H1 (cell line): Measurements from ENCODE around the gene HKDC1. TPM values are rescaled to one million over a fixed set of nuclear protein-coding genes. Genes with fewer than 3 reads are reported as not detected.

Experiments used
- CTCF ChIA-PET: fragments of 300-600 bp; sonication (Branson Sonifier 250); formaldehyde crosslinking; loops from one replicate; lab custom pipeline; 2021; ENCODE audit not compliant: partially characterized antibody; lab: Charles Lee
- POLR2A ChIA-PET: fragments of 300-600 bp; sonication (Branson Sonifier 250); formaldehyde crosslinking; loops from one replicate; lab custom pipeline; 2021; ENCODE audit warnings: inconsistent platforms; ENCODE audit not compliant: partially characterized antibody; lab: Charles Lee
- DNase-seq, 2 experiments: peaks; one replicate each; pipeline versions ENCODE4 v3.0.0 to v3.0.0-alpha.2; 2010 to 2022; ENCODE audit warnings: low spot score in 2 of 2, low read depth in 1 of 2, mixed read lengths in 1 of 2
- FAIRE-seq: peaks from 2 replicates; lab custom pipeline; 2011; peaks lifted over from hg19 to GRCh38; lab: Jason Lieb, UNC
- H2AFZ ChIP-seq: 2 replicates; pipeline ENCODE4 v1.8.1; 2012; ENCODE audit warnings: low read length, inconsistent platforms
- H2AK5ac ChIP-seq: 2 replicates; pipeline ENCODE4 v1.6.1; 2013; ENCODE audit warnings: low read depth, low read length
- H2BK120ac ChIP-seq: replicated peaks from 2 replicates; pipeline ENCODE3; 2013; ENCODE audit warnings: low read depth, low read length, inconsistent platforms
- H2BK12ac ChIP-seq: 2 replicates; pipeline ENCODE4 v1.6.1; 2013; ENCODE audit warnings: low read depth, low read length
- H2BK15ac ChIP-seq: 2 replicates; pipeline ENCODE4 v1.6.1; 2013; ENCODE audit warnings: low read length
- H2BK20ac ChIP-seq: 2 replicates; pipeline ENCODE4 v1.6.1; 2013; ENCODE audit warnings: low read length
- H2BK5ac ChIP-seq: 2 replicates; pipeline ENCODE4 v1.6.1; 2013; ENCODE audit warnings: low read depth, low read length
- H3K14ac ChIP-seq: 2 replicates; pipeline ENCODE4 v1.6.1; 2013; ENCODE audit warnings: inconsistent platforms; ENCODE audit not compliant: insufficient read length
- H3K18ac ChIP-seq: 2 replicates; pipeline ENCODE4 v1.6.1; 2013; ENCODE audit warnings: low read length; ENCODE audit errors: extremely low read depth
- H3K23ac ChIP-seq: 2 replicates; pipeline ENCODE4 v1.6.1; 2013; ENCODE audit warnings: inconsistent platforms; ENCODE audit not compliant: insufficient read length
- H3K23me2 ChIP-seq: 2 replicates; pipeline ENCODE4 v1.6.1; 2013; ENCODE audit warnings: low read depth, low read length
- H3K27ac ChIP-seq: 2 replicates; pipeline ENCODE4 v1.6.1; 2011; ENCODE audit warnings: low read depth, low read length, inconsistent platforms
- H3K27me3 ChIP-seq, 4 experiments: replicated peaks in 1 of 4; 1 replicate in 1 of 4; 2 replicates in 3 of 4; pipeline versions ENCODE4 v1.6.1 to v1.8.1; 2011 to 2013; ENCODE audit warnings: low read length in 3 of 4, mild to moderate bottlenecking in 3 of 4, inconsistent platforms in 2 of 4, mixed read lengths in 2 of 4, moderate library complexity in 1 of 4; ENCODE audit not compliant: control insufficient read depth in 3 of 4, insufficient read depth in 3 of 4; ENCODE audit errors: extremely low read depth in 1 of 4
- H3K36me3 ChIP-seq, 4 experiments: 2 replicates each; pipeline versions ENCODE4 v1.6.1 to v1.8.1; 2011 to 2013; ENCODE audit warnings: mild to moderate bottlenecking in 4 of 4, low read length in 3 of 4, moderate library complexity in 2 of 4, control low read depth in 1 of 4, inconsistent platforms in 1 of 4; ENCODE audit not compliant: insufficient read depth in 4 of 4, control insufficient read depth in 2 of 4
- H3K4ac ChIP-seq: replicated peaks from 2 replicates; pipeline ENCODE3; 2013; ENCODE audit warnings: low read length, low read depth, mixed read lengths, inconsistent platforms; ENCODE audit not compliant: insufficient read length
- H3K4me1 ChIP-seq, 4 experiments: replicated peaks in 1 of 4; 1 replicate in 1 of 4; 2 replicates in 3 of 4; pipeline versions ENCODE4 v1.6.1 to v1.8.1; 2011 to 2013; ENCODE audit warnings: low read length in 3 of 4, inconsistent platforms in 2 of 4, mixed read lengths in 1 of 4; ENCODE audit not compliant: insufficient read depth in 4 of 4, control insufficient read depth in 3 of 4
- H3K4me2 ChIP-seq, 2 experiments: 2 replicates each; pipeline versions ENCODE4 v1.6.1 to v1.8.1; 2011 to 2013; ENCODE audit warnings: low read depth in 2 of 2, low read length in 2 of 2, control low read depth in 1 of 2, inconsistent platforms in 1 of 2, mild to moderate bottlenecking in 1 of 2; ENCODE audit not compliant: insufficient read depth in 1 of 2
- H3K4me3 ChIP-seq, 4 experiments: fragments of 200-600, 300-600 bp in 1 of 4; sonication (generic), shearing (Covaris generic), sonication (Bioruptor Twin) in 1 of 4; 2 replicates each; pipeline versions ENCODE4 v1.5.1 to v1.8.1; 2011 to 2016; ENCODE audit warnings: low read length in 4 of 4, low read depth in 3 of 4, control low read depth in 2 of 4, inconsistent platforms in 2 of 4, mild to moderate bottlenecking in 2 of 4, mixed read lengths in 1 of 4, moderate library complexity in 1 of 4; ENCODE audit not compliant: insufficient read depth in 2 of 4; ENCODE audit errors: extremely low read depth in 1 of 4
- H3K56ac ChIP-seq: replicated peaks from 2 replicates; pipeline ENCODE3; 2013; ENCODE audit warnings: low read depth, mild to moderate bottlenecking, mixed read lengths, low read length, inconsistent platforms; ENCODE audit not compliant: insufficient read length
- H3K79me1 ChIP-seq: 2 replicates; pipeline ENCODE4 v1.6.1; 2013; ENCODE audit warnings: low read depth, low read length, control low read depth
- H3K79me2 ChIP-seq, 2 experiments: 2 replicates each; pipeline versions ENCODE4 v1.6.1 to v1.8.1; 2012 to 2013; ENCODE audit warnings: low read length in 2 of 2, mild to moderate bottlenecking in 2 of 2, inconsistent platforms in 1 of 2; ENCODE audit not compliant: insufficient read depth in 2 of 2, control insufficient read depth in 1 of 2
- H3K9ac ChIP-seq, 4 experiments: replicated peaks in 1 of 4; 1 replicate in 1 of 4; 2 replicates in 3 of 4; pipeline versions ENCODE4 v1.6.1 to v1.8.1; 2011 to 2013; ENCODE audit warnings: low read depth in 3 of 4, low read length in 3 of 4, control low read depth in 2 of 4, mild to moderate bottlenecking in 2 of 4, moderate library complexity in 2 of 4, inconsistent platforms in 1 of 4; ENCODE audit errors: extremely low read depth in 1 of 4
- H3K9me3 ChIP-seq, 2 experiments: 2 replicates each; pipeline versions ENCODE4 v1.6.1 to v1.8.1; 2012 to 2013; ENCODE audit warnings: mild to moderate bottlenecking in 2 of 2, moderate library complexity in 2 of 2, control low read depth in 1 of 2, inconsistent platforms in 1 of 2, low read depth in 1 of 2, low read length in 1 of 2, mixed read lengths in 1 of 2; ENCODE audit not compliant: insufficient read depth in 2 of 2
- H4K20me1 ChIP-seq, 2 experiments: replicated peaks in 1 of 2; 2 replicates each; pipeline versions ENCODE3 to v1.8.1; 2011 to 2013; ENCODE audit warnings: inconsistent platforms in 2 of 2, low read length in 2 of 2, mild to moderate bottlenecking in 1 of 2; ENCODE audit not compliant: insufficient read depth in 2 of 2, control insufficient read depth in 1 of 2
- H4K5ac ChIP-seq: 2 replicates; pipeline ENCODE4 v1.6.1; 2013; ENCODE audit warnings: low read length, low read depth, mixed read lengths, inconsistent platforms; ENCODE audit not compliant: insufficient read length
- H4K8ac ChIP-seq: 2 replicates; pipeline ENCODE4 v1.8.0; 2013; ENCODE audit warnings: mild to moderate bottlenecking, moderate library complexity, low read length, inconsistent platforms; ENCODE audit not compliant: insufficient read depth; ENCODE audit errors: extremely low read depth
- H4K91ac ChIP-seq: replicated peaks from 2 replicates; pipeline ENCODE3; 2013; ENCODE audit warnings: low read length, mixed read lengths, inconsistent platforms; ENCODE audit not compliant: insufficient read length
- CBX8 ChIP-seq: fragments of 300-800, 300-1000 bp; sonication (generic); IDR thresholded peaks from 2 replicates; pipeline ENCODE4 v1.7.1; 2016; ENCODE audit warnings: low read depth, low read length, borderline replicate concordance
- GABPA ChIP-seq: IDR thresholded peaks from 2 replicates; pipeline ENCODE4 v1.6.1; 2011; ENCODE audit warnings: mild to moderate bottlenecking, low read length, moderate library complexity, borderline replicate concordance; ENCODE audit not compliant: insufficient read depth
- NRF1 ChIP-seq: IDR thresholded peaks from 2 replicates; pipeline ENCODE4 v1.6.1; 2011; ENCODE audit warnings: mild to moderate bottlenecking, low read depth, low read length, improper control_type of control experiment
- RXRA ChIP-seq: IDR thresholded peaks from 2 replicates; pipeline ENCODE4 v1.6.1; 2011; ENCODE audit warnings: low read depth, mild to moderate bottlenecking, low read length, moderate library complexity; ENCODE audit not compliant: insufficient read depth
- SIRT6 ChIP-seq: IDR thresholded peaks from one replicate; pipeline ENCODE4 v1.7.1; 2012; ENCODE audit warnings: low read length, inconsistent platforms
- WGBS, 2 experiments: shearing (Covaris generic) in 1 of 2; methylation state at CpG; one replicate each; pipeline versions ENCODE4 v1.1.6 to v1.1.7; 2013 to 2015; ENCODE audit warnings: low lambda C conversion rate in 2 of 2, mixed read lengths in 2 of 2, inconsistent platforms in 1 of 2, low coverage in 1 of 2, missing lambda C conversion rate in 1 of 2; ENCODE audit not compliant: insufficient replicate concordance in 2 of 2, insufficient coverage in 1 of 2, insufficient read length in 1 of 2; ENCODE audit errors: extremely low coverage in 1 of 2, missing lambda C conversion rate in 1 of 2; 5-methylcytosine and 5-hydroxymethylcytosine counted together
- polyA plus RNA-seq, 7 experiments: library from polyadenylated mRNA; depleted of rRNA in 3 of 7; stranded (reverse) in 5 of 7; unstranded in 2 of 7; fragments of >200 nt in 5 of 7; fragments of 200-250 nt in 2 of 7; gene quantifications; 1 replicate in 5 of 7; 2 replicates in 1 of 7; 4 replicates in 1 of 7; pipeline versions ENCODE4 v1.2.1 to v1.2.3, GENCODE V29; 2011 to 2013; ENCODE audit warnings: missing spikeins in 2 of 7, mixed read lengths in 2 of 7
- total RNA-seq: library from RNA; stranded (reverse); fragmentation: NEBNext Ultra II Directional; extraction: Animal tissue kit (Norgen Biotek cat#: 25700); gene quantifications from 2 replicates; pipeline ENCODE4 v1.2.1, GENCODE V29; 2021

HKDC1 gene
- total and polyA plus RNA-seq, 2 of the 8 experiments (the other 6 are each of a cell fraction or from before 2014, with no cell fraction given), result 0.12 to 0.78 TPM

- Histone ChIP-seq H3K36me3 (no peaks in the 10 kb centered on the region), H3K23me2 (no peaks in the 10 kb centered on the region), H3K79me1 (no peaks in the 10 kb centered on the region), H3K4me2 (no peak overlapping the region), H3K14ac (no peak overlapping the region), H4K5ac (no peak overlapping the region), H2AFZ (no peak overlapping the region), H3K27ac (no peak overlapping the region), H4K91ac (no peak overlapping the region), H3K56ac (no peak overlapping the region), H3K9ac (no peak overlapping the region), H4K20me1 (no peaks in the 10 kb centered on the region), H3K27me3 (peaks cover 0 to 3% (median 0%) of the 10 kb centered on the region in 4 experiments; a peak in 1 of 7 replicates), H2BK12ac (no peak overlapping the region), H3K79me2 (no peaks in the 10 kb centered on the region), H2AK5ac (no peak overlapping the region), H2BK120ac (no peak overlapping the region), H2BK15ac (no peak overlapping the region), H3K4ac (no peak overlapping the region), H4K8ac (no peak overlapping the region), H3K9me3 (no peaks in the 10 kb centered on the region), H3K23ac (no peak overlapping the region), H3K4me3 (no peak overlapping the region), H3K18ac (no peak overlapping the region), H3K4me1 (peaks cover 0 to 5% (median 0%) of the 10 kb centered on the region in 4 experiments; a peak in 3 of 7 replicates), H2BK5ac (no peak overlapping the region), H2BK20ac (no peak overlapping the region)
- ChIA-PET CTCF (interaction anchor here (1.1 to 1.3 kb wide), 2 partner anchors 13 to 20 kb away, joined by 3 read pairs; no protein-coding TSS in a partner anchor), POLR2A (no interaction called here)
- DNase-seq (no peak), FAIRE-seq (no peak)
- 91% methylated on average over 8 of the region's 8 CpGs; no CpG with 5 or more reads in 1 of the 2 experiments for WGBS, 2 experiments
- TF ChIP-seq NRF1 (no peak), RXRA (no peak), SIRT6 (no peak), CBX8 (no peak), GABPA (no peak)
Observed at GRCh38 chr10:69281507-69282413, 61.6 kb downstream of the HKDC1 start.
